AG10803 (cell line): ENCODE data around the gene SULT1C4.
"Not testable (repeated sequence)": the region's sequence is repeated elsewhere in the genome, so short reads cannot be mapped to it uniquely, and the experiment has no call there.

Experiments
- DNase-seq: peaks from one replicate; pipeline ENCODE4 v3.0.0; 2010; ENCODE audit warnings: low read depth
- H3K4me3 ChIP-seq: 2 replicates; pipeline ENCODE4 v1.5.1; 2011; ENCODE audit warnings: mild to moderate bottlenecking, low read length, control low read depth
- TF ChIP-seq, protein P1 (sequence below): conservative IDR thresholded peaks from 2 replicates; pipeline ENCODE4 v1.5.1; 2011; ENCODE audit warnings: mild to moderate bottlenecking, low read length, control low read depth, inconsistent platforms

Gene SULT1C4

DNA sequence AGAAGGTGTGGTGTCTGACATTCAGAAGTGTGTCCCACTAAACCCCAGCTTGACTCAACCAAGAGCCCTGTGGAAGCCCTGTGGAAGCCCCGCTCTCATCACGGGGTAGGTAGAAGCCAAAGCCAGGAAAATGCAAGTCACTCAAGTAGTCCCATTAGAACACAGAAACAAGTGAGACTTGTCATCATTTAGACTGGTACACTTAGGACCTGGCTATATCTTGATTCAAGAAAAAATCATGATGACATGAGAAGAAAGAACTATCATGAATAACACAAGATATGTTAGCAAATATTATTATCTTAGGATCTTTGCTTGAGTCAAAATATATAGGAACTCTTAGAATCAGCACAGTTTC, 28.2 kb upstream of the SULT1C4 start:
- DNase-seq, result no peak
- TF ChIP-seq, protein P1, sequence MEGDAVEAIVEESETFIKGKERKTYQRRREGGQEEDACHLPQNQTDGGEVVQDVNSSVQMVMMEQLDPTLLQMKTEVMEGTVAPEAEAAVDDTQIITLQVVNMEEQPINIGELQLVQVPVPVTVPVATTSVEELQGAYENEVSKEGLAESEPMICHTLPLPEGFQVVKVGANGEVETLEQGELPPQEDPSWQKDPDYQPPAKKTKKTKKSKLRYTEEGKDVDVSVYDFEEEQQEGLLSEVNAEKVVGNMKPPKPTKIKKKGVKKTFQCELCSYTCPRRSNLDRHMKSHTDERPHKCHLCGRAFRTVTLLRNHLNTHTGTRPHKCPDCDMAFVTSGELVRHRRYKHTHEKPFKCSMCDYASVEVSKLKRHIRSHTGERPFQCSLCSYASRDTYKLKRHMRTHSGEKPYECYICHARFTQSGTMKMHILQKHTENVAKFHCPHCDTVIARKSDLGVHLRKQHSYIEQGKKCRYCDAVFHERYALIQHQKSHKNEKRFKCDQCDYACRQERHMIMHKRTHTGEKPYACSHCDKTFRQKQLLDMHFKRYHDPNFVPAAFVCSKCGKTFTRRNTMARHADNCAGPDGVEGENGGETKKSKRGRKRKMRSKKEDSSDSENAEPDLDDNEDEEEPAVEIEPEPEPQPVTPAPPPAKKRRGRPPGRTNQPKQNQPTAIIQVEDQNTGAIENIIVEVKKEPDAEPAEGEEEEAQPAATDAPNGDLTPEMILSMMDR, result no peak
- H3K4me3 ChIP-seq, result no peak overlapping the region

DNA sequence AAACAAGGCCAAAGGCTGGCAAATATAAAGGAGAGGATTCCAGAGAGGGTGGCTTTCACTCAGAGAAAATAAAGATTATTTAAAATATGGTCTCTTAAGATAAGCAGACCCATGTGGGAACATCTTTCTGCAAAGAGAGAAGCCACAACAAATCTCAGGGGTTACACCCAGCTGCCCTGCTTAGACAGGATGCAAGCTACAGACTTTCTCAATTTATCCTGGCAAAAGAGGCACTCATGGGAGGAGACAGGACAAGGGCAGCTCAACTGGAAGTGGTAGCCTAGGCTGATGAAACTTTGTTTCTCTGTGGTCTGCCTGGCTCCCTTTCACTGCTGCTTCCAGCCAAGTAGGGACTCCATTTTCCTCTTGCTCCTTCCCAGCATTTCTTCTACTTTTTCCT, 25.9 kb upstream of the SULT1C4 start:
- H3K4me3 ChIP-seq, result no peak overlapping the region
- TF ChIP-seq, protein P1, result no peak
- peak; percentile 75 for DNase-seq

DNA sequence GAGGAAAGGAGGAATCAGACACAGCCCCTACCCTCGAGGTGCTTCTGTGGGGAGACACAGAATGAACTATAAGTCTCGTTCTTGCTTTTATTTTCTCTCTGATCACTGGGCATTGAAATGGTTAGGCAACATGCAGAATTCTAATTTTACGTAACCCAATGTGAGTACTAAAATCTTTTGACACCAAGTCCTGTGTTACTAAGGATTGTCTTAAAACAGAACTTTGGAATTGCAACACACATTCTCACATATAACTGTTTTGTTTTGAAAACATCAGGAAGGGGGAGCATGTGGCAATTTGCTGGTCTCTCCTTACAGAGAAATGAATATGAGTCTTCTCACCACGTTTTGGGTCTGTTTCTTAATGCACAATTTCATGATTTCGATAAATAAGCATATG, 23.6 kb upstream of the SULT1C4 start:
- H3K4me3 ChIP-seq, result no peak overlapping the region
- DNase-seq, result peak; percentile 42
- TF ChIP-seq, protein P1, result no peak

DNA sequence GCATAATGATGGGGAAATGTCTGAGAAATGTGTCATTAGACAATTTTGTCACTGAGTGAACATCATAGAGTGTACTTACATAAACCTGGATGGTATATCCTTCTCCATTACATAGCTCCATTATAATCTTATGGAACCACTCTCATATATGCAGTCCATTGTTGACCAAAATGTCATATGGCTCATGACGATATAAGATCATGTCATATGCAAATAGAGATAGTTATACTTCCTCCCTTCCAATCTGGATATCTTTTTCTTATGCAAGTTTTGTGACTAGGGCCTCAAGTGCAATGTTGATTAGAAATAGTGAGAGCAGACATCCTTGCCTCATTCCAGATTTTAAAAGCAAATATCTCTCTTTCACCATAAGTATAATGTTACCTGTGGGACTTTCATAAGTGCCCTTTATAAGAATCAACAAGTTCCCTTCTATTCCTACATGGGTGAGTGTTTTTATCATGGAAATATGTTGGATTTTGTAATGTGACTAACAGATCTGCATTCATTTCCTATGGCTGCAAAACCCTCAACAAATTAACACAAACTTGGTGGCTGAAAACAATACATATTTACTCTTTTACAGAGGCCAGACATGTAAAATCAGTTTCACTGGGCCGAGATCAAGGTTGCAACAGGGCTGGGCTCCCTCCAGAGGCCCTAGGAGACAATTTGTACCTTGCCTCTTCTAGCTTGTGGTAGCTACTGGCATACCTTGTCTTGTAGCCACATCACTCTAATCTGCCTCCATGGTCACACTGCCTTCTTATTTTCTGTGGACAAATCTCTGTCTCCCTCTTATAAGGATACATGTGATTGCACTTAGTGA, 21.6 kb upstream of the SULT1C4 start:
- TF ChIP-seq, protein P1, result no peak
- H3K4me3 ChIP-seq, result no peak overlapping the region
- no peak for DNase-seq

DNA sequence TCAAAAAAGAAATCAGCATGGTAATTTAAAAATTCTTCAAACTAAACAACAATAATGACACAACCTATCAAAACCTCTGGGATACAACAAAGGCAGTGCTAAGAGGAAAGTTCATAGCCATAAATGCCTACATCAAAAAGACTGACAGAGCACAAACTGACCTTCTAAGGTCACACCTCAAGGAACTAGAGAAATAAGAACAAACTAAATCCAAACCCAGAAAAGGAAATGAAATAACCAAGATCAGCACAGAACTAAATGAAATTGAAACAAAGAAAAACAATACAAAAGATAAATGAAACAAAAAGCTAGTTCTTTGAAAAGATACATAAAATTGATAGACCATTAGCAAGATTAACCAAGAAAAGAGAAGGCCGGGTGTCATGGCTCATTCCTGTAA, 18.4 kb upstream of the SULT1C4 start:
- H3K4me3 ChIP-seq, DNase-seq: not testable (repeated sequence)

DNA sequence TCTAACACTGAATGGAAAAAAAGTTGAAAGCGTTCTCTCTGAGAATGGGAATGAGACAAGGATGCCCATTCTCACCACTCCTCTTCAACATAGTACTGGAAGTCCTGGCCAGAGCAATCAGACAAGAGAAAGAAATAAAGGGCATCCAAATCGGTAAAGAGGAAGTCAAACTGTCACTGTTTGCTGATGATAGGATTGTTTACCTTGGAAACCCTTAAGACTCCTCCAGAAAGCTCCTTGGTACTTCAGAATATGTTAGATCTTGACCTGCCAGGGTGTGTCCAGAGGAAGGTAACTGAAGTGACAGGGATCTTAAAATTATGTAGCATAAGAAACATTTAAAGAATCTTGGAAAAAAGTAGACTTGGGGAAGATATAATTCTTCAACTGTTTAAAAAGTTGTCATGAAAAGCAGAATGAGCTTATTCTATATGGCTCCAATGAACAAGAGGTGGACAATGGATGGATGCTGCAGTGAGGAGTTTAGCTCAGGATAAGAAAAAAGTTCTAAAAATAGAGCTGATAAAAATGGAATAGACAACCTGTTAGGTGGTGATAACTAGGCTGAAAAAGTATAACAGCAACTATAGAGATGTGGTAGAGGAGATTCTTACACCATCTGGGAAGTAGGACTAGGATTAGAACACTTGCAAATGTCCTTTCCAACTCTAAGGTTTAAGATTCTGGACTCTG, 16.8 kb upstream of the SULT1C4 start:
- no peak overlapping the region for H3K4me3 ChIP-seq
- DNase-seq, result no peak
- TF ChIP-seq, protein P1, result no peak

DNA sequence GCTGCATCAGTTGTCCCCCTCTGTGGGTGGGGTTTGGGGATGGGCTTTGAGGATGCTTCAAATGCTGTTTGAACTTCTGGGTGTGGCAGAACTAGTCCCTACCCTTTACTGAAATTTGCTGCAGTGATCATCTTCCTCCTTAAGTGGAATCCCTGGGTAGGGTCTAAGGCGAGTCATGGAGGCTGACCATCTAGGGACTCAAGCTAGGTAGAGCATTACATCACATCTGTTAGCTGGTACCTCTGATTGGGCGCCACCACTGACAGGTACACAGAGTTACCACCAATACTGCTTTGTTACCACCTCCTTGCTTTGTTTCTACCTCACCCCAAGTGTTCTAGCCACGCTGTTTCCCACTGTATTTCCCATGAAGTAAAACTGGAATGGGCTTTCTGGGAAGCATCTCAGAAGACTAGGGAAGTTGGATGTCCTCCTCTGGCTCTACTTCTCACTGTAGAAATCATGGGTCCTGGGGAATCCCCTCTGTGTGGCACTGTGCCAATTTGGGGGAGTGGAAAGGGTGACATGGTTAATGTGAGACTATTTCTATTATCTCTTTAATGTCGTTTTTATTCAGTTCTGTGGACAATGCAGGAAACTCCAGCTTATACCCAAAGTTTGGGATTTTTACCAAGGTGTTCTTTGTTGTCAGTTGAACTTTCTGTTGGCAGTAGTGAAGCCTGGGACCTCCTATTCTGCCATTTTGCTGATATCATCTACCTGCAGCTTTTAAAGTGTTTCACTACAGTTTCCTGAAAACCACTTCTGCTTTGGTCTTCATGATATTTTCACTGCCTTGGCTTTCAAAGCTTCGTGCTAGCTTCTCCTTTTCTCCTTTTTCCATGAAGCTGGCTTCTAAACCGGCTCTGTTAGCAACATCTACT, 14.5 kb upstream of the SULT1C4 start:
- H3K4me3 ChIP-seq, result no peak overlapping the region
- TF ChIP-seq, protein P1, result no peak
- no peak for DNase-seq
